CD14-positive monocyte (primary cell): ENCODE measurements around the gene TOM1L1. TPM values are rescaled to one million over a fixed set of nuclear protein-coding genes. Genes with fewer than 3 reads are reported as not detected.

Source experiments
- DNase-seq, 3 donors: peaks; one replicate each; pipeline ENCODE4 v3.0.0-alpha.2; 2011 to 2022
- H2AFZ ChIP-seq: 2 replicates; pipeline ENCODE4 v1.6.0; 2012; ENCODE audit warnings: mild to moderate bottlenecking, low read depth, low read length, inconsistent platforms; ENCODE audit not compliant: insufficient read depth, poor library complexity, severe bottlenecking
- H3K27ac ChIP-seq, 2 donors: 1 replicate in 1 of 2; 2 replicates in 1 of 2; pipeline ENCODE4 v1.5.1; 2012 to 2013; ENCODE audit warnings: low read length in 2 of 2, control low read depth in 1 of 2, inconsistent platforms in 1 of 2, low read depth in 1 of 2, mild to moderate bottlenecking in 1 of 2
- H3K27me3 ChIP-seq, 2 donors: one replicate each; pipeline versions ENCODE4 v1.6.0 to v1.6.1; 2011 to 2013; ENCODE audit warnings: low read length in 2 of 2; ENCODE audit not compliant: control insufficient read depth in 2 of 2, insufficient read depth in 2 of 2
- H3K36me3 ChIP-seq, 2 donors: replicated peaks in 1 of 2; 1 replicate in 1 of 2; 2 replicates in 1 of 2; pipeline versions ENCODE4 v1.5.1 to v1.6.1; 2012 to 2013; ENCODE audit warnings: low read length in 2 of 2, control low read depth in 1 of 2, inconsistent platforms in 1 of 2, mild to moderate bottlenecking in 1 of 2; ENCODE audit not compliant: insufficient read depth in 2 of 2, control insufficient read depth in 1 of 2
- H3K4me1 ChIP-seq, 2 donors: 1 replicate in 1 of 2; 2 replicates in 1 of 2; pipeline versions ENCODE4 v1.5.1 to v1.6.1; 2012 to 2013; ENCODE audit warnings: low read length in 2 of 2, control low read depth in 1 of 2, inconsistent platforms in 1 of 2, mild to moderate bottlenecking in 1 of 2, moderate library complexity in 1 of 2; ENCODE audit not compliant: insufficient read depth in 2 of 2, control insufficient read depth in 1 of 2
- H3K4me2 ChIP-seq: replicated peaks from 2 replicates; pipeline ENCODE3; 2012; ENCODE audit warnings: low read length, moderate library complexity, mild to moderate bottlenecking; ENCODE audit not compliant: poor library complexity, severe bottlenecking; ENCODE audit errors: extremely low read depth
- H3K4me3 ChIP-seq, 3 experiments: fragments of 200-600 bp in 1 of 3; sonication (generic) in 1 of 3; replicated peaks in 1 of 3; 1 replicate in 2 of 3; 2 replicates in 1 of 3; pipeline ENCODE4 v1.5.1; 2011 to 2013; ENCODE audit warnings: low read length in 3 of 3, mild to moderate bottlenecking in 3 of 3, control low read depth in 2 of 3, low read depth in 2 of 3, inconsistent platforms in 1 of 3, moderate library complexity in 1 of 3
- H3K79me2 ChIP-seq: 2 replicates; pipeline ENCODE4 v1.6.0; 2012; ENCODE audit warnings: mild to moderate bottlenecking, control low read depth, inconsistent platforms, low read length, moderate library complexity; ENCODE audit not compliant: insufficient read depth
- H3K9ac ChIP-seq: 2 replicates; pipeline ENCODE4 v1.6.0; 2017; ENCODE audit warnings: low read length, mild to moderate bottlenecking; ENCODE audit not compliant: insufficient read depth, poor library complexity, severe bottlenecking
- H3K9me3 ChIP-seq, 2 donors: replicated peaks in 1 of 2; 1 replicate in 1 of 2; 2 replicates in 1 of 2; pipeline versions ENCODE4 v1.5.1 to v1.6.1; 2012 to 2013; ENCODE audit warnings: low read length in 2 of 2, control low read depth in 1 of 2; ENCODE audit not compliant: control insufficient read depth in 1 of 2, insufficient read depth in 1 of 2
- H4K20me1 ChIP-seq: 2 replicates; pipeline ENCODE4 v1.6.0; 2012; ENCODE audit warnings: mild to moderate bottlenecking, low read length, control low read depth, moderate library complexity; ENCODE audit not compliant: insufficient read depth
- H3K27ac Mint-ChIP-seq, 7 donors: one replicate each; pipeline ENCODE4 v1.8.0; 2020; ENCODE audit warnings: mild to moderate bottlenecking in 7 of 7, mixed read lengths in 7 of 7, moderate library complexity in 6 of 7, inconsistent platforms in 2 of 7
- H3K27me3 Mint-ChIP-seq, 3 donors: one replicate each; pipeline ENCODE4 v1.8.0; 2021 to 2022; ENCODE audit warnings: low read depth in 3 of 3, mild to moderate bottlenecking in 3 of 3, mixed read lengths in 3 of 3, moderate library complexity in 3 of 3, inconsistent platforms in 1 of 3
- H3K36me3 Mint-ChIP-seq, 2 donors: one replicate each; pipeline ENCODE4 v1.8.0; 2020; ENCODE audit warnings: mixed read lengths in 2 of 2, inconsistent platforms in 1 of 2, mild to moderate bottlenecking in 1 of 2
- H3K4me1 Mint-ChIP-seq: one replicate; pipeline ENCODE4 v1.8.0; 2020; ENCODE audit warnings: mild to moderate bottlenecking, mixed read lengths
- H3K4me3 Mint-ChIP-seq, 2 donors: one replicate each; pipeline ENCODE4 v1.8.0; 2020; ENCODE audit warnings: mild to moderate bottlenecking in 2 of 2, mixed read lengths in 2 of 2, moderate library complexity in 1 of 2
- H3K9me3 Mint-ChIP-seq, 7 donors: one replicate each; pipeline ENCODE4 v1.8.0; 2020 to 2022; ENCODE audit warnings: mixed read lengths in 7 of 7, mild to moderate bottlenecking in 6 of 7, moderate library complexity in 6 of 7, inconsistent platforms in 2 of 7
- WGBS: methylation state at CpG from one replicate; pipeline ENCODE4 v1.1.5; 2013; ENCODE audit warnings: missing lambda C conversion rate; ENCODE audit not compliant: insufficient coverage; 5-methylcytosine and 5-hydroxymethylcytosine counted together
- intact Hi-C, 2 donors: fragments of 100-400 bp; cut with micrococcal nuclease; formaldehyde crosslinking; loops; one replicate each; pipeline versions ENCODE4 v1.15.0 to v1.15.1; 2023
- polyA plus RNA-seq, 3 donors: library from polyadenylated mRNA; depleted of rRNA in 1 of 3; unstranded in 2 of 3; stranded (reverse) in 1 of 3; fragments of 300-500 nt in 2 of 3; fragments of >200 nt in 1 of 3; fragmentation: Illumina TruSeq in 2 of 3; gene quantifications; 1 replicate in 2 of 3; 2 replicates in 1 of 3; pipeline ENCODE4 v1.2.3, GENCODE V29; 2012 to 2021
- TF ChIP-seq, protein P1 (sequence below): fragments of 200-600 bp; IDR thresholded peaks from one replicate; pipeline ENCODE4 v1.8.0; 2022; ENCODE audit warnings: antibody characterized with exemption, mild to moderate bottlenecking

Gene TOM1L1
- polyA plus RNA-seq, 3 donors, result 0.32 TPM; not detected in 2

DNA sequence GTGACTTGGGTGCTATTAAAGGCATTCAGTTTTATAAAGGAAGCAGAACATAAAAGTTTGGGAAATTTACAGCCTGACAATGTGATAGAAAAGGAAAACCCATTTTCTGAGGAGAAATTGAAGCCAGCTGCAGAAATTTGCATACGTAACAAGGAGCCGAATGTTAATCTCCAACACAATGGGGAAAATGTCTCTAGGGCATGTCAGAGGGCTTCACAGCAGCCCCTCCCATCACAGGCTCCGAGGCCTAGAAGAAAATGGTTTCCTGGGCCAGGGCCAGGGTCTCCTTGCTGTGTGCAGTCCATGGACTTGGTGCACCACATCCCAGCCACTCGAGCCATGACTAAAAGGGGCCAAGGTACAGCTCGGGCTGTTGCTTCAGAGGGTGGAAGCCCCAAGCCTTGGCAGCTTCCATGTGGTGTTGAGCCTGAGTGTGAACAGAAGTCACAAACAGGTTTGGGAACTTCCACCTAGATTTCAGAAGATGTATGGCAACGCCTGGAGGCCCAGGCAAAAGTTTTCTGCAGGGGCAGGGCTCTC is 23.9 kb upstream of the TOM1L1 start:
- H3K9me3 Mint-ChIP-seq, result peaks cover 0 to 10% (median 6%) of the 10 kb centered on the region in 7 donors
- no peaks in the 10 kb centered on the region for H3K4me1 Mint-ChIP-seq
- Histone ChIP-seq H3K4me1 (no peaks in the 10 kb centered on the region), H3K36me3 (no peaks in the 10 kb centered on the region), H3K4me2 (no peak overlapping the region), H3K4me3 (no peak overlapping the region), H3K27ac (no peak overlapping the region), H2AFZ (no peak overlapping the region), H3K79me2 (no peaks in the 10 kb centered on the region), H3K9ac (no peak overlapping the region), H3K9me3 (no peaks in the 10 kb centered on the region), H3K27me3 (no peaks in the 10 kb centered on the region), H4K20me1 (no peaks in the 10 kb centered on the region)
- no peak overlapping the region for H3K27ac Mint-ChIP-seq
- H3K36me3 Mint-ChIP-seq, result no peaks in the 10 kb centered on the region
- no peak overlapping the region for H3K4me3 Mint-ChIP-seq
- H3K27me3 Mint-ChIP-seq, result peaks cover 0 to 4% (median 0%) of the 10 kb centered on the region in 3 donors
- intact Hi-C loops, result no loop called here
- no peak for DNase-seq
- TF ChIP-seq, protein P1, sequence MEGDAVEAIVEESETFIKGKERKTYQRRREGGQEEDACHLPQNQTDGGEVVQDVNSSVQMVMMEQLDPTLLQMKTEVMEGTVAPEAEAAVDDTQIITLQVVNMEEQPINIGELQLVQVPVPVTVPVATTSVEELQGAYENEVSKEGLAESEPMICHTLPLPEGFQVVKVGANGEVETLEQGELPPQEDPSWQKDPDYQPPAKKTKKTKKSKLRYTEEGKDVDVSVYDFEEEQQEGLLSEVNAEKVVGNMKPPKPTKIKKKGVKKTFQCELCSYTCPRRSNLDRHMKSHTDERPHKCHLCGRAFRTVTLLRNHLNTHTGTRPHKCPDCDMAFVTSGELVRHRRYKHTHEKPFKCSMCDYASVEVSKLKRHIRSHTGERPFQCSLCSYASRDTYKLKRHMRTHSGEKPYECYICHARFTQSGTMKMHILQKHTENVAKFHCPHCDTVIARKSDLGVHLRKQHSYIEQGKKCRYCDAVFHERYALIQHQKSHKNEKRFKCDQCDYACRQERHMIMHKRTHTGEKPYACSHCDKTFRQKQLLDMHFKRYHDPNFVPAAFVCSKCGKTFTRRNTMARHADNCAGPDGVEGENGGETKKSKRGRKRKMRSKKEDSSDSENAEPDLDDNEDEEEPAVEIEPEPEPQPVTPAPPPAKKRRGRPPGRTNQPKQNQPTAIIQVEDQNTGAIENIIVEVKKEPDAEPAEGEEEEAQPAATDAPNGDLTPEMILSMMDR, result no peak
- 93% methylated on average over 3 of the region's 6 CpGs for WGBS

DNA sequence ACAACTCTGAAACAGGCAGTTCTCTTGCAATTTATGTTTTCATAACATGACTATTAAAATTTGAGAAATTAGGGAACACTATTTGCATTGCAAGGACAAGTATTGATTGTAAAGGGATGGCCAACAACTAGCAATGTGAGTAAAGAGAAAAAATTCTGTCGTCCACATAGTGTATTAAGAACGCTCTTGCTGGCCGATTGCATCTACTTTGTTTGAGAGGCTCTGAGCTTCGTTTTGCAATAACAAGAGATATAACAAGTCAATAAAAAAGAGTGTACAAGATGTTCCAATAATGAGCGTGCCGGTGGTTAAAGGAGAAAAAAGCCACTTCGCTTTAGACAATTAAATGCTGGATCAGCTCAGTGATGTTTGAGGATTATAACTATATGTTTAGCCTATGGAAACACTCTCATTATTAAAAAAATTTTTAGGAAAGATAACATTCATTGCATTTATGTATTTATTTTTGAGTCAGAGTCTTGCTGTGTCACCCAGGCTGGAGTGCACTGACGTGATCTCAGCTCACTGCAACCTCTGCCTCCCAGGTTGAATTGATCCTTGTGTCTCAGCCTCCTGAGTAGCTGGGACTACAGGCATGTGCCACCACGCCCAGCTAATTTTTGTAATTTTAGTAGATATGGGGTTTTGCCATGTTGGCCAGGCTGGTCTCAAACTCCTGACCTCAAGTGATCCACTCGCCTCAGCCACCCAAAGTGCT is 19.2 kb upstream of the TOM1L1 start:
- no peak overlapping the region for H3K27ac ChIP-seq
- H3K4me3 Mint-ChIP-seq, result no peak overlapping the region
- H3K36me3 Mint-ChIP-seq, result no peaks in the 10 kb centered on the region
- H4K20me1 ChIP-seq, result no peaks in the 10 kb centered on the region
- no peak overlapping the region for H3K4me3 ChIP-seq
- H3K9ac ChIP-seq, result no peak overlapping the region
- H3K4me1 ChIP-seq, result no peaks in the 10 kb centered on the region
- H3K27me3 ChIP-seq, result no peaks in the 10 kb centered on the region
- 100% methylated on average over 1 of the region's 10 CpGs for WGBS
- H3K36me3 ChIP-seq, result no peaks in the 10 kb centered on the region
- H3K9me3 ChIP-seq, result no peaks in the 10 kb centered on the region
- H3K4me1 Mint-ChIP-seq, result no peaks in the 10 kb centered on the region
- peaks cover 1 to 2% (median 1%) of the 10 kb centered on the region in 3 donors for H3K27me3 Mint-ChIP-seq
- H3K27ac Mint-ChIP-seq, result no peak overlapping the region
- H3K79me2 ChIP-seq, result no peaks in the 10 kb centered on the region
- TF ChIP-seq, protein P1, result no peak
- intact Hi-C loops, result no loop called here
- no peak for DNase-seq
- H2AFZ ChIP-seq, result no peak overlapping the region
- H3K9me3 Mint-ChIP-seq, result peaks cover 0 to 7% (median 6%) of the 10 kb centered on the region in 7 donors
- no peak overlapping the region for H3K4me2 ChIP-seq
